HepG2 (cell line): Measurements from ENCODE around the gene LCN2. TPM values are rescaled to one million over a fixed set of nuclear protein-coding genes. Genes with fewer than 3 reads are reported as not detected.

Experiments
- ADNP ChIP-seq: sonication (generic); formaldehyde crosslinking; IDR thresholded peaks from 2 replicates; pipeline ENCODE4 v1.4.0; 2020; ENCODE audit warnings: missing genetic modification reagents
- CBX5 ChIP-seq: sonication (generic); formaldehyde crosslinking; IDR thresholded peaks from 2 replicates; pipeline ENCODE4 v1.4.0; 2020; ENCODE audit warnings: missing genetic modification reagents, borderline replicate concordance
- GATAD2A ChIP-seq: IDR thresholded peaks from 2 replicates; pipeline ENCODE4 v1.6.1; 2016
- HNF1B ChIP-seq: sonication (generic); formaldehyde crosslinking; IDR thresholded peaks from 2 replicates; pipeline ENCODE4 v1.5.1; 2020; ENCODE audit warnings: mild to moderate bottlenecking, moderate library complexity, missing genetic modification reagents
- KDM2A ChIP-seq: sonication (generic); formaldehyde crosslinking; IDR thresholded peaks from 2 replicates; pipeline ENCODE4 v1.4.0; 2020; ENCODE audit warnings: low read depth, missing genetic modification reagents, borderline replicate concordance
- MEF2D ChIP-seq: sonication (generic); formaldehyde crosslinking; IDR thresholded peaks from 2 replicates; pipeline ENCODE4 v1.5.1; 2020; ENCODE audit warnings: mild to moderate bottlenecking, missing genetic modification reagents
- MIER3 ChIP-seq: IDR thresholded peaks from 2 replicates; pipeline ENCODE4 v1.6.1; 2016; ENCODE audit warnings: missing compliant biosample characterization, borderline replicate concordance
- PHB2 ChIP-seq: fragments of 450-650 bp; IDR thresholded peaks from 2 replicates; pipeline ENCODE4 v1.6.1; 2018; ENCODE audit not compliant: partially characterized antibody
- RFX5 ChIP-seq: IDR thresholded peaks from 2 replicates; pipeline ENCODE4 v1.6.1; 2011; ENCODE audit warnings: low read depth, low read length, improper control_type of control experiment
- STAG1 ChIP-seq: sonication (generic); formaldehyde crosslinking; IDR thresholded peaks from 2 replicates; pipeline ENCODE4 v1.4.0; 2020; ENCODE audit warnings: missing genetic modification reagents
- SYNCRIP ChIP-seq: fragments of 200-400 bp; formaldehyde crosslinking; IDR thresholded peaks from 2 replicates; pipeline ENCODE4 v1.6.1; 2018; ENCODE audit warnings: mild to moderate bottlenecking, low read depth, low read length; ENCODE audit not compliant: insufficient read depth
- TSC22D2 ChIP-seq: sonication (generic); formaldehyde crosslinking; IDR thresholded peaks from 2 replicates; pipeline ENCODE4 v1.5.1; 2020; ENCODE audit warnings: missing genetic modification reagents, mild to moderate bottlenecking, borderline replicate concordance
- ZBTB3 ChIP-seq: sonication (generic); formaldehyde crosslinking; IDR thresholded peaks from 2 replicates; pipeline ENCODE4 v1.4.0; 2020; ENCODE audit warnings: low read depth, mild to moderate bottlenecking, moderate library complexity, missing genetic modification reagents, borderline replicate concordance
- ZMAT3 ChIP-seq: sonication (generic); formaldehyde crosslinking; conservative IDR thresholded peaks from 2 replicates; pipeline ENCODE4 v1.7.0; 2021; ENCODE audit warnings: missing genetic modification reagents
- ZMYM3 ChIP-seq: sonication (generic); formaldehyde crosslinking; IDR thresholded peaks from 2 replicates; pipeline ENCODE4 v1.5.1; 2020; ENCODE audit warnings: mild to moderate bottlenecking, missing genetic modification reagents
- ZNF558 ChIP-seq: sonication (generic); formaldehyde crosslinking; IDR thresholded peaks from 2 replicates; pipeline ENCODE4 v1.9.0; 2022; ENCODE audit warnings: mild to moderate bottlenecking, missing genetic modification reagents, borderline replicate concordance
- ZSCAN31 ChIP-seq: sonication (generic); formaldehyde crosslinking; IDR thresholded peaks from 2 replicates; pipeline ENCODE4 v1.5.0; 2020; ENCODE audit warnings: low read depth, mild to moderate bottlenecking, missing genetic modification reagents
- polyA plus RNA-seq, 8 experiments: library from polyadenylated mRNA; depleted of rRNA in 3 of 8; stranded (reverse) in 7 of 8; unstranded in 1 of 8; fragments of >200 nt; fragmentation: Illumina TruSeq in 4 of 8; extraction: Trizol in 4 of 8; gene quantifications; 2 replicates each; pipeline versions ENCODE4 v1.2.1 to v1.2.3, GENCODE V29; 2011 to 2016; ENCODE audit warnings: low read depth in 4 of 8, missing spikeins in 1 of 8, mixed read lengths in 1 of 8; ENCODE audit not compliant: insufficient read depth in 1 of 8
- total RNA-seq, 5 experiments: library from RNA; depleted of rRNA; stranded (reverse); fragments of >200 nt; fragmentation: Illumina TruSeq; extraction: Trizol; gene quantifications; 2 replicates each; pipeline ENCODE4 v1.2.3, GENCODE V29; 2016; ENCODE audit warnings: low read depth in 1 of 5
- TF ChIP-seq, protein P1 (sequence below): sonication (generic); formaldehyde crosslinking; IDR thresholded peaks from 2 replicates; pipeline ENCODE4 v1.4.0; 2020; ENCODE audit warnings: missing genetic modification reagents; ENCODE audit errors: not compliant biosample characterization
- TF ChIP-seq, protein P2 (sequence below): sonication (generic); formaldehyde crosslinking; IDR thresholded peaks from 2 replicates; pipeline ENCODE4 v1.4.0; 2020; ENCODE audit warnings: missing genetic modification reagents, borderline replicate concordance
- TF ChIP-seq, protein P3 (sequence below): sonication (generic); formaldehyde crosslinking; IDR thresholded peaks from 2 replicates; pipeline ENCODE4 v1.8.0; 2022; ENCODE audit warnings: low read depth, missing genetic modification reagents

Gene LCN2
- total and polyA plus RNA-seq, 2 of the 13 experiments (the other 11 are each of a cell fraction or from before 2014, with no cell fraction given): 0.38 to 1.4 TPM

DNA sequence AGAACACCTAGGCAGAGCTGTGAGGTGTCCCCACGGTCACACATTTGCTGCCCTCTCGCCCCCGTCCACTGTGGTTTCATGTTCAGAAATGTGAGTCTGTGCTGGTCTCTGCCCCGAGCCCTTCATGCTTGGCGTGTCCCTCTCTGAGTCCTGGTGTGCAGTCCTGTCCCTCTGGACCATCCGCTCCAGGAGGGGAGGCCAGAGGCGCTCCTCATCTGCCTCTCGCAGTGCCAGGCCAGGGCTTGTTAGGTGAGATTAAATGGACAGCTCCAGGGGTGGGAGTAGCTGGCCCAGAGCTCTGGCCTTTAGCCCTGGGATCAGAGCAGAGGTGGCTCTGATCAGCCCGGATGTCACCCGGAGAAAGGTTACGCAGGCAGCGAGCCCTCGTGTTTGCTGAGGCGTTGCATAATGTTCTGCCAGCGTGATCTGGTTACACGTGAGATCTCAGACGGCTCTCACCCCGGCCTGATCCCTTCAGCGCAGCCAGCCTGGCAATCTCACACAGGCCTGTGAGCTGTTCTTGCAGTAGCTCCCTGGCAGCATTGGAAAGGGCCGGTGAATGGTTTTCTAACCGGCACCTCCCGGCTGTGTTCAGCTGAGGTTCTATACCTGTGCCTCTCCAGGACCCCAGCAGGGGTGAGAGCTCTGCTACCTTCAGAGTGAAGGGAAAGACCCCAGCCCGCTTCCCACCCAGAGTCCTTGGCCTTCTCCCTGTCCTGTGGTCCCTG is 46.2 kb upstream of the LCN2 start (continued):
- TF ChIP-seq SYNCRIP: no peak
- TF ChIP-seq, protein P1, sequence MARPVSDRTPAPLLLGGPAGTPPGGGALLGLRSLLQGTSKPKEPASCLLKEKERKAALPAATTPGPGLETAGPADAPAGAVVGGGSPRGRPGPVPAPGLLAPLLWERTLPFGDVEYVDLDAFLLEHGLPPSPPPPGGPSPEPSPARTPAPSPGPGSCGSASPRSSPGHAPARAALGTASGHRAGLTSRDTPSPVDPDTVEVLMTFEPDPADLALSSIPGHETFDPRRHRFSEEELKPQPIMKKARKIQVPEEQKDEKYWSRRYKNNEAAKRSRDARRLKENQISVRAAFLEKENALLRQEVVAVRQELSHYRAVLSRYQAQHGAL (CRISPR knock-in tag): peak; percentile 51
- TF ChIP-seq MEF2D (CRISPR knock-in tag): peak; percentile 97
- peak; percentile 94 for TF ChIP-seq HNF1B
- TF ChIP-seq MIER3 (CRISPR knock-in tag): peak; percentile 97; the same call in 1 of the 2 replicates
- peak; percentile 88 for TF ChIP-seq ZMYM3 (CRISPR knock-in tag)
- peak; percentile 84; the same call in 1 of the 2 replicates for TF ChIP-seq ZNF558 (CRISPR knock-in tag)
- TF ChIP-seq ZMAT3 (CRISPR knock-in tag): peak; percentile 98
- no peak for TF ChIP-seq ADNP
- TF ChIP-seq ZSCAN31: peak; percentile 97
- TF ChIP-seq, protein P2, sequence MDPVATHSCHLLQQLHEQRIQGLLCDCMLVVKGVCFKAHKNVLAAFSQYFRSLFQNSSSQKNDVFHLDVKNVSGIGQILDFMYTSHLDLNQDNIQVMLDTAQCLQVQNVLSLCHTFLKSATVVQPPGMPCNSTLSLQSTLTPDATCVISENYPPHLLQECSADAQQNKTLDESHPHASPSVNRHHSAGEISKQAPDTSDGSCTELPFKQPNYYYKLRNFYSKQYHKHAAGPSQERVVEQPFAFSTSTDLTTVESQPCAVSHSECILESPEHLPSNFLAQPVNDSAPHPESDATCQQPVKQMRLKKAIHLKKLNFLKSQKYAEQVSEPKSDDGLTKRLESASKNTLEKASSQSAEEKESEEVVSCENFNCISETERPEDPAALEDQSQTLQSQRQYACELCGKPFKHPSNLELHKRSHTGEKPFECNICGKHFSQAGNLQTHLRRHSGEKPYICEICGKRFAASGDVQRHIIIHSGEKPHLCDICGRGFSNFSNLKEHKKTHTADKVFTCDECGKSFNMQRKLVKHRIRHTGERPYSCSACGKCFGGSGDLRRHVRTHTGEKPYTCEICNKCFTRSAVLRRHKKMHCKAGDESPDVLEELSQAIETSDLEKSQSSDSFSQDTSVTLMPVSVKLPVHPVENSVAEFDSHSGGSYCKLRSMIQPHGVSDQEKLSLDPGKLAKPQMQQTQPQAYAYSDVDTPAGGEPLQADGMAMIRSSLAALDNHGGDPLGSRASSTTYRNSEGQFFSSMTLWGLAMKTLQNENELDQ (CRISPR knock-in tag): 0 out of 2 replicates have a peak, but pooled peaks have one; percentile 13
- peak; percentile 92 for TF ChIP-seq CBX5
- TF ChIP-seq GATAD2A (CRISPR knock-in tag): peak; percentile 98
- TF ChIP-seq PHB2: no peak
- no peak for TF ChIP-seq STAG1 (CRISPR knock-in tag)
- TF ChIP-seq, protein P3, sequence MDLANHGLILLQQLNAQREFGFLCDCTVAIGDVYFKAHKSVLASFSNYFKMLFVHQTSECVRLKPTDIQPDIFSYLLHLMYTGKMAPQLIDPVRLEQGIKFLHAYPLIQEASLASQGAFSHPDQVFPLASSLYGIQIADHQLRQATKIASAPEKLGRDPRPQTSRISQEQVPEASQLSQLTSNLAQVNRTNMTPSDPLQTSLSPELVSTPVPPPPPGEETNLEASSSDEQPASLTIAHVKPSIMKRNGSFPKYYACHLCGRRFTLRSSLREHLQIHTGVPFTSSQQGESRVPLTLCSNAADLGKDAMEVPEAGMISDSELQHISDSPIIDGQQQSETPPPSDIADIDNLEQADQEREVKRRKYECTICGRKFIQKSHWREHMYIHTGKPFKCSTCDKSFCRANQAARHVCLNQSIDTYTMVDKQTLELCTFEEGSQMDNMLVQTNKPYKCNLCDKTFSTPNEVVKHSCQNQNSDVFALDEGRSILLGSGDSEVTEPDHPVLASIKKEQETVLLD (CRISPR knock-in tag): 0 out of 2 replicates have a peak, but pooled peaks have one; percentile 27
- TF ChIP-seq RFX5: 0 out of 2 replicates have a peak, but pooled peaks have one; percentile 7
- peak; percentile 91 for TF ChIP-seq KDM2A (CRISPR knock-in tag)
- 0 out of 2 replicates have a peak, but pooled peaks have one; percentile 70 for TF ChIP-seq TSC22D2 (CRISPR knock-in tag)
- 0 out of 2 replicates have a peak, but pooled peaks have one; percentile 82 for TF ChIP-seq ZBTB3 (CRISPR knock-in tag)
